GM23338 (cell line): ENCODE results near the gene CLN6. TPM values are rescaled to one million over a fixed set of nuclear protein-coding genes. Genes with fewer than 3 reads are reported as not detected.

Experiments used
- ATAC-seq: fragments of 200-7000 bp; cut with Tn5 transposase; 3 replicates; pipeline ENCODE4 v1.9.1; 2020
- DNase-seq: peaks from one replicate; pipeline ENCODE4 v3.0.0-alpha.2; 2015; ENCODE audit warnings: low spot score
- H2AFZ ChIP-seq: fragments of 200-600 bp; sonication (generic); 2 replicates; pipeline ENCODE4 v1.8.0; 2016; ENCODE audit warnings: antibody characterized with exemption, mild to moderate bottlenecking, moderate library complexity
- H3F3A ChIP-seq: fragments of 200-600 bp; sonication (generic); replicated peaks from 2 replicates; pipeline ENCODE4 v1.8.0; 2017; ENCODE audit warnings: antibody characterized with exemption, mixed run types, low read depth
- H3K27ac ChIP-seq: fragments of 200-600 bp; sonication (generic); 2 replicates; pipeline ENCODE4 v1.6.1; 2016; ENCODE audit warnings: low read depth
- H3K27me3 ChIP-seq: fragments of 200-600 bp; sonication (generic); 2 replicates; pipeline ENCODE4 v1.8.0; 2016; ENCODE audit warnings: mild to moderate bottlenecking, mixed run types, moderate library complexity; ENCODE audit not compliant: insufficient read depth
- H3K36me3 ChIP-seq: fragments of 200-600 bp; sonication (generic); 2 replicates; pipeline ENCODE4 v1.8.0; 2016; ENCODE audit warnings: mild to moderate bottlenecking; ENCODE audit not compliant: insufficient read depth
- H3K4me1 ChIP-seq: fragments of 200-600 bp; sonication (generic); 2 replicates; pipeline ENCODE4 v1.8.0; 2016; ENCODE audit warnings: mild to moderate bottlenecking, moderate library complexity; ENCODE audit not compliant: insufficient read depth
- H3K4me2 ChIP-seq: fragments of 200-600 bp; sonication (generic); 2 replicates; pipeline ENCODE4 v1.7.1; 2017; ENCODE audit warnings: mixed run types
- H3K4me3 ChIP-seq: fragments of 200-600 bp; sonication (generic); 2 replicates; pipeline ENCODE4 v1.6.1; 2016; ENCODE audit warnings: mixed run types
- H3K79me2 ChIP-seq: fragments of 200-600 bp; sonication (generic); replicated peaks from 2 replicates; pipeline ENCODE4 v1.8.0; 2017; ENCODE audit warnings: mild to moderate bottlenecking; ENCODE audit not compliant: insufficient read depth
- H3K9me2 ChIP-seq: fragments of 200-600 bp; sonication (generic); 2 replicates; pipeline ENCODE4 v1.8.0; 2017; ENCODE audit not compliant: insufficient read depth
- H4K20me1 ChIP-seq: fragments of 200-600 bp; sonication (generic); replicated peaks from 2 replicates; pipeline ENCODE4 v1.8.0; 2017; ENCODE audit warnings: mild to moderate bottlenecking; ENCODE audit not compliant: insufficient read depth
- H3K27ac Mint-ChIP-seq: 2 replicates; pipeline ENCODE4 v1.8.0; 2020; ENCODE audit warnings: inconsistent platforms, mild to moderate bottlenecking, moderate library complexity, mixed read lengths
- H3K27me3 Mint-ChIP-seq: 3 replicates; pipeline ENCODE4 v1.8.0; 2022; ENCODE audit warnings: low read depth, mild to moderate bottlenecking, moderate library complexity, mixed read lengths, inconsistent platforms; ENCODE audit not compliant: insufficient read depth, poor library complexity
- H3K36me3 Mint-ChIP-seq: 3 replicates; pipeline ENCODE4 v1.8.0; 2021; ENCODE audit warnings: low read depth, mild to moderate bottlenecking, inconsistent platforms, moderate library complexity, mixed read lengths
- H3K4me1 Mint-ChIP-seq: 3 replicates; pipeline ENCODE4 v1.8.0; 2020; ENCODE audit warnings: mild to moderate bottlenecking, inconsistent platforms, mixed read lengths
- H3K4me3 Mint-ChIP-seq: 3 replicates; pipeline ENCODE4 v1.8.0; 2021; ENCODE audit warnings: moderate library complexity, mild to moderate bottlenecking, inconsistent platforms, mixed read lengths
- H3K9me3 Mint-ChIP-seq: 3 replicates; pipeline ENCODE4 v1.8.0; 2020; ENCODE audit warnings: moderate library complexity, mild to moderate bottlenecking, inconsistent platforms, mixed read lengths
- CREB1 ChIP-seq: fragments of 250-450 bp; sonication (Bioruptor Pico); IDR thresholded peaks from 2 replicates; pipeline ENCODE4 v1.5.0; 2020; ENCODE audit warnings: low read depth, mild to moderate bottlenecking, moderate library complexity
- CTCF ChIP-seq, 2 experiments: fragments of 200-600 bp in 1 of 2; sonication (generic) in 1 of 2; conservative IDR thresholded peaks; 2 replicates each; pipeline versions ENCODE4 v1.5.1 to v1.6.1; 2016 to 2017; ENCODE audit warnings: antibody characterized with exemption in 2 of 2, low read depth in 2 of 2, mild to moderate bottlenecking in 2 of 2, moderate library complexity in 1 of 2
- ETS1 ChIP-seq: IDR thresholded peaks from 2 replicates; pipeline ENCODE4 v1.6.1; 2016; ENCODE audit warnings: antibody characterized with exemption
- JUNB ChIP-seq: IDR thresholded peaks from one replicate; pipeline ENCODE4 v1.6.1; 2016; ENCODE audit warnings: antibody characterized with exemption; ENCODE audit not compliant: unreplicated experiment
- REST ChIP-seq: IDR thresholded peaks from one replicate; pipeline ENCODE4 v1.6.1; 2018; ENCODE audit warnings: antibody characterized with exemption; ENCODE audit not compliant: unreplicated experiment
- ZNF462 ChIP-seq: fragments of 250-450 bp; sonication (Bioruptor Pico); IDR thresholded peaks from 2 replicates; pipeline ENCODE4 v1.5.0; 2020; ENCODE audit warnings: mild to moderate bottlenecking, moderate library complexity
- polyA plus RNA-seq: library from polyadenylated mRNA; unstranded; fragments of >200 nt; fragmentation: Nextera tagmentation; extraction: Ambion mirVana; gene quantifications from 2 replicates; pipeline ENCODE4 v1.2.1, GENCODE V29; 2016
- total RNA-seq: library from RNA; depleted of rRNA; stranded (reverse); fragments of >200 nt; shearing (Covaris generic); gene quantifications from 2 replicates; pipeline ENCODE4 v1.2.3, GENCODE V29; 2014

CLN6 gene
- total and polyA plus RNA-seq, 2 experiments from 2014 or later = 20.7 to 69.5 TPM

- H3K4me2 ChIP-seq = no peak overlapping the region
- no peak for TF ChIP-seq JUNB
- no peak overlapping the region for H3K4me3 ChIP-seq
- H3K79me2 ChIP-seq = 0 out of 2 replicates have a peak, but pooled peaks cover 3% of the 10 kb centered on the region
- H3K9me3 Mint-ChIP-seq = no peaks in the 10 kb centered on the region
- no peak overlapping the region for H3K27ac ChIP-seq
- no peak for DNase-seq
- H2AFZ ChIP-seq = no peak overlapping the region
- H3K27ac Mint-ChIP-seq = no peak overlapping the region
- H4K20me1 ChIP-seq = peaks cover 16% of the 10 kb centered on the region
- no peak overlapping the region for H3K4me3 Mint-ChIP-seq
- peaks cover 11% of the 10 kb centered on the region for H3K4me1 ChIP-seq
- H3K36me3 Mint-ChIP-seq = peaks cover 26% of the 10 kb centered on the region
- no peaks in the 10 kb centered on the region for H3K9me2 ChIP-seq
- H3K27me3 ChIP-seq = no peaks in the 10 kb centered on the region
- peaks cover 13% of the 10 kb centered on the region for H3K27me3 Mint-ChIP-seq
- H3K36me3 ChIP-seq = peaks cover 7% of the 10 kb centered on the region; the same call in 1 of the 2 replicates
- peaks cover 5% of the 10 kb centered on the region; the same call in 1 of the 2 replicates for H3F3A ChIP-seq
- no peak for ATAC-seq
- H3K4me1 Mint-ChIP-seq = peaks cover 25% of the 10 kb centered on the region
These were observed 32.4 kb downstream of the CLN6 start for GRCh38 chr15:68197170-68197492.

GRCh38 chr15:68196445-68197169 is 32.9 kb downstream of the CLN6 start:
- Histone ChIP-seq H3F3A (peaks cover under 1% of the 10 kb centered on the region; the same call in 1 of the 2 replicates), H3K4me1 (peaks cover 6% of the 10 kb centered on the region), H3K27ac (no peak overlapping the region), H3K9me2 (no peaks in the 10 kb centered on the region), H3K4me3 (no peak overlapping the region), H3K36me3 (peaks cover 7% of the 10 kb centered on the region; the same call in 1 of the 2 replicates), H3K27me3 (no peaks in the 10 kb centered on the region), H2AFZ (no peak overlapping the region), H4K20me1 (peaks cover 10% of the 10 kb centered on the region; the same call in 1 of the 2 replicates), H3K4me2 (no peak overlapping the region), H3K79me2 (0 out of 2 replicates have a peak, but pooled peaks cover 3% of the 10 kb centered on the region)
- peaks cover 10% of the 10 kb centered on the region for H3K27me3 Mint-ChIP-seq
- H3K27ac Mint-ChIP-seq = no peak overlapping the region
- ATAC-seq (no peak), DNase-seq (no peak)
- peaks cover 25% of the 10 kb centered on the region for H3K4me1 Mint-ChIP-seq
- no peak for TF ChIP-seq ETS1
- TF ChIP-seq REST = no peak
- no peak for TF ChIP-seq CTCF (conservative IDR thresholded peaks at IDR 0.05; ENCODE audit: low read depth in 2 of 2)
- no peak for TF ChIP-seq ZNF462 (CRISPR knock-in tag)
- TF ChIP-seq CREB1 (CRISPR knock-in tag) = no peak
- peaks cover 30% of the 10 kb centered on the region for H3K36me3 Mint-ChIP-seq
- H3K4me3 Mint-ChIP-seq = no peak overlapping the region
- no peaks in the 10 kb centered on the region for H3K9me3 Mint-ChIP-seq
